Muscle layer of colon (tissue), 2 donors: ENCODE measurements around the gene SLC49A4.
"Not testable (repeated sequence)": the region's sequence is repeated elsewhere in the genome, so short reads cannot be mapped to it uniquely, and the experiment has no call there.

ENCODE experiments used
- H3K27ac ChIP-seq: one replicate; pipeline ENCODE4 v1.7.0; 2013; ENCODE audit warnings: low read depth, mild to moderate bottlenecking, low read length, moderate library complexity
- H3K27me3 ChIP-seq, 2 donors: one replicate each; pipeline ENCODE4 v1.7.0; 2013; ENCODE audit warnings: low read length in 2 of 2, mild to moderate bottlenecking in 2 of 2; ENCODE audit not compliant: insufficient read depth in 2 of 2, control insufficient read depth in 1 of 2
- H3K36me3 ChIP-seq: one replicate; pipeline ENCODE4 v1.7.0; 2013; ENCODE audit warnings: mild to moderate bottlenecking, low read length; ENCODE audit not compliant: insufficient read depth
- H3K4me1 ChIP-seq: one replicate; pipeline ENCODE4 v1.7.0; 2013; ENCODE audit warnings: mild to moderate bottlenecking, low read length; ENCODE audit not compliant: insufficient read depth
- H3K4me3 ChIP-seq, 2 donors: one replicate each; pipeline ENCODE4 v1.7.0; 2013; ENCODE audit warnings: low read length in 2 of 2, low read depth in 1 of 2, mild to moderate bottlenecking in 1 of 2, moderate library complexity in 1 of 2
- H3K9ac ChIP-seq: one replicate; pipeline ENCODE4 v1.7.0; 2013; ENCODE audit warnings: low read length
- H3K9me3 ChIP-seq: one replicate; pipeline ENCODE4 v1.7.0; 2013; ENCODE audit warnings: mild to moderate bottlenecking, low read length
- donor health status: abdominal sarcoma.
- donor health status: Adenocarcinoma of cecum.

SLC49A4 gene

GRCh38 chr3:122794779-122795673 lies at the start of gene SLC49A4:
Gene SLC49A4 (plus strand): TSS chr3:122795069. CDS start chr3:122795193, 124 bp downstream.
- peak within 1 kb of the TSS; percentile 69 for H3K9ac ChIP-seq
- peak within 1 kb of the TSS; percentile 96 for H3K27ac ChIP-seq
- H3K4me3 ChIP-seq: peak within 1 kb of the TSS; percentile 55 to 87
- no peaks in the 10 kb centered on the region for H3K27me3 ChIP-seq
- H3K4me1 ChIP-seq: peaks cover 7% of the 10 kb centered on the region
- H3K36me3 ChIP-seq: no peaks in the 10 kb centered on the region
- H3K9me3 ChIP-seq: no peaks in the 10 kb centered on the region

GRCh38 chr3:122745369-122746021 lies 49.4 kb upstream of the SLC49A4 start:
- peaks cover 4% of the 10 kb centered on the region for H3K36me3 ChIP-seq
- H3K4me3 ChIP-seq: no peak overlapping the region
- no peaks in the 10 kb centered on the region for H3K9me3 ChIP-seq
- no peak overlapping the region for H3K9ac ChIP-seq
- no peak overlapping the region for H3K27ac ChIP-seq
- H3K27me3 ChIP-seq: no peaks in the 10 kb centered on the region
- no peaks in the 10 kb centered on the region for H3K4me1 ChIP-seq

- not testable (repeated sequence) for H3K27me3 ChIP-seq, H3K27ac ChIP-seq, H3K9me3 ChIP-seq, H3K9ac ChIP-seq, H3K4me3 ChIP-seq, H3K36me3 ChIP-seq, H3K4me1 ChIP-seq
These were observed 47.6 kb upstream of the SLC49A4 start for GRCh38 chr3:122747295-122747694.

- H3K27ac ChIP-seq: no peak overlapping the region
- no peaks in the 10 kb centered on the region for H3K9me3 ChIP-seq
- H3K4me1 ChIP-seq: no peaks in the 10 kb centered on the region
- peaks cover 10% of the 10 kb centered on the region for H3K36me3 ChIP-seq
- H3K27me3 ChIP-seq: no peaks in the 10 kb centered on the region
- H3K9ac ChIP-seq: no peak overlapping the region
- H3K4me3 ChIP-seq: no peak overlapping the region
These were observed 46.5 kb upstream of the SLC49A4 start for GRCh38 chr3:122748347-122748746.

- peaks cover 20% of the 10 kb centered on the region for H3K36me3 ChIP-seq
- no peaks in the 10 kb centered on the region for H3K9me3 ChIP-seq
- H3K4me1 ChIP-seq: no peaks in the 10 kb centered on the region
- H3K27ac ChIP-seq: no peak overlapping the region
- H3K4me3 ChIP-seq: no peak overlapping the region
- H3K27me3 ChIP-seq: no peaks in the 10 kb centered on the region
- no peak overlapping the region for H3K9ac ChIP-seq
These were observed 39.9 kb upstream of the SLC49A4 start for GRCh38 chr3:122754929-122755328.

GRCh38 chr3:122755491-122755890 lies 39.4 kb upstream of the SLC49A4 start:
- Histone ChIP-seq H3K9ac (no peak overlapping the region), H3K27ac (no peak overlapping the region), H3K27me3 (no peaks in the 10 kb centered on the region), H3K36me3 (peaks cover 20% of the 10 kb centered on the region), H3K4me3 (no peak overlapping the region), H3K9me3 (no peaks in the 10 kb centered on the region), H3K4me1 (no peaks in the 10 kb centered on the region)

- Histone ChIP-seq H3K4me1 (no peaks in the 10 kb centered on the region), H3K9ac (no peak overlapping the region), H3K9me3 (no peaks in the 10 kb centered on the region), H3K27me3 (no peaks in the 10 kb centered on the region), H3K36me3 (peaks cover 10% of the 10 kb centered on the region), H3K4me3 (no peak overlapping the region), H3K27ac (no peak overlapping the region)
These were observed 35.9 kb upstream of the SLC49A4 start for GRCh38 chr3:122758877-122759560.

- Histone ChIP-seq H3K4me3 (no peak overlapping the region), H3K27me3 (no peaks in the 10 kb centered on the region), H3K36me3 (no peaks in the 10 kb centered on the region), H3K4me1 (no peaks in the 10 kb centered on the region), H3K9me3 (no peaks in the 10 kb centered on the region), H3K9ac (no peak overlapping the region), H3K27ac (no peak overlapping the region)
These were observed 34.2 kb upstream of the SLC49A4 start for GRCh38 chr3:122760453-122761271.

GRCh38 chr3:122766430-122766829 lies 28.4 kb upstream of the SLC49A4 start:
- Histone ChIP-seq H3K4me1 (peaks cover 5% of the 10 kb centered on the region), H3K36me3 (no peaks in the 10 kb centered on the region), H3K9me3 (no peaks in the 10 kb centered on the region), H3K27me3 (no peaks in the 10 kb centered on the region), H3K27ac (no peak overlapping the region), H3K9ac (no peak overlapping the region), H3K4me3 (no peak overlapping the region)

GRCh38 chr3:122767540-122768372 lies 27.1 kb upstream of the SLC49A4 start:
- Histone ChIP-seq H3K9me3 (no peaks in the 10 kb centered on the region), H3K36me3 (no peaks in the 10 kb centered on the region), H3K27ac (no peak overlapping the region), H3K4me3 (no peak overlapping the region), H3K9ac (no peak overlapping the region), H3K27me3 (no peaks in the 10 kb centered on the region), H3K4me1 (peaks cover 5% of the 10 kb centered on the region)
